Measurements from ENCODE around the gene HASPIN. TPM values are rescaled to one million over a fixed set of nuclear protein-coding genes. Genes with fewer than 3 reads are reported as not detected.

HASPIN gene
- total RNA-seq, 1 donor from 2014 or later: 8.5 TPM

GRCh38 chr17:3751836-3752235, 28.1 kb downstream of the HASPIN start:
- peaks cover 2% of the 10 kb centered on the region for H3K36me3 Mint-ChIP-seq (ENCODE audit: insufficient read depth)
- no peaks in the 10 kb centered on the region for H3K9me3 Mint-ChIP-seq (ENCODE audit: low read depth)
- no peak for DNase-seq (ENCODE audit: low spot score, unreplicated experiment)
- H3K4me1 Mint-ChIP-seq (ENCODE audit: low read depth): peaks cover 8% of the 10 kb centered on the region
- peaks cover 3% of the 10 kb centered on the region for H3K27me3 Mint-ChIP-seq
- H3K4me3 Mint-ChIP-seq (ENCODE audit: low read depth): no peak overlapping the region
- TF ChIP-seq CTCF (IDR thresholded peaks at IDR 0.05; ENCODE audit: unreplicated experiment): no peak
- no peak overlapping the region for H3K27ac Mint-ChIP-seq

GRCh38 chr17:3753624-3754023, 29.9 kb downstream of the HASPIN start:
- Mint-ChIP-seq H3K27me3 (peaks cover 3% of the 10 kb centered on the region), H3K4me3 (ENCODE audit: low read depth) (no peak overlapping the region)

GRCh38 chr17:3754066-3754457, 30.4 kb downstream of the HASPIN start:
- no peak for TF ChIP-seq CTCF (IDR thresholded peaks at IDR 0.05; ENCODE audit: unreplicated experiment)
- H3K4me1 Mint-ChIP-seq (ENCODE audit: low read depth): peaks cover 6% of the 10 kb centered on the region
- H3K36me3 Mint-ChIP-seq (ENCODE audit: insufficient read depth): peaks cover 2% of the 10 kb centered on the region
- peak overlapping the region; percentile 90 for H3K27ac Mint-ChIP-seq
- peak overlapping the region; percentile 58 for H3K4me3 Mint-ChIP-seq (ENCODE audit: low read depth)
- no peaks in the 10 kb centered on the region for H3K9me3 Mint-ChIP-seq (ENCODE audit: low read depth)
- H3K27me3 Mint-ChIP-seq: no peaks in the 10 kb centered on the region
- no peak for DNase-seq (ENCODE audit: low spot score, unreplicated experiment)

More at GRCh38 chr17:3753624-3754023, 29.9 kb downstream of the HASPIN start:
- Mint-ChIP-seq H3K4me1 (ENCODE audit: low read depth) (peaks cover 8% of the 10 kb centered on the region), H3K36me3 (ENCODE audit: insufficient read depth) (peaks cover 2% of the 10 kb centered on the region), H3K27ac (no peak overlapping the region), H3K9me3 (ENCODE audit: low read depth) (no peaks in the 10 kb centered on the region)
- no peak for TF ChIP-seq CTCF (IDR thresholded peaks at IDR 0.05; ENCODE audit: unreplicated experiment)
- no peak for DNase-seq (ENCODE audit: low spot score, unreplicated experiment)

GRCh38 chr17:3754458-3755334, 31.0 kb downstream of the HASPIN start:
- no peaks in the 10 kb centered on the region for H3K9me3 Mint-ChIP-seq (ENCODE audit: low read depth)
- H3K27me3 Mint-ChIP-seq: no peaks in the 10 kb centered on the region
- H3K36me3 Mint-ChIP-seq (ENCODE audit: insufficient read depth): peaks cover 2% of the 10 kb centered on the region
- TF ChIP-seq CTCF (IDR thresholded peaks at IDR 0.05; ENCODE audit: unreplicated experiment): no peak
- H3K4me1 Mint-ChIP-seq (ENCODE audit: low read depth): peaks cover 6% of the 10 kb centered on the region
- peak overlapping the region; percentile 89 for H3K27ac Mint-ChIP-seq
- DNase-seq (ENCODE audit: low spot score, unreplicated experiment): peak; percentile 99
- H3K4me3 Mint-ChIP-seq (ENCODE audit: low read depth): peak overlapping the region; percentile 74

- H3K4me3 Mint-ChIP-seq (ENCODE audit: low read depth): peak overlapping the region; percentile 74
- peak overlapping the region; percentile 91 for H3K27ac Mint-ChIP-seq
- no peak for DNase-seq (ENCODE audit: low spot score, unreplicated experiment)
- no peaks in the 10 kb centered on the region for H3K27me3 Mint-ChIP-seq
- TF ChIP-seq CTCF (IDR thresholded peaks at IDR 0.05; ENCODE audit: unreplicated experiment): no peak
- H3K9me3 Mint-ChIP-seq (ENCODE audit: low read depth): no peaks in the 10 kb centered on the region
- peaks cover 6% of the 10 kb centered on the region for H3K4me1 Mint-ChIP-seq (ENCODE audit: low read depth)
- peaks cover 2% of the 10 kb centered on the region for H3K36me3 Mint-ChIP-seq (ENCODE audit: insufficient read depth)
These were observed 31.8 kb downstream of the HASPIN start for GRCh38 chr17:3755335-3756030.
